ENCODE results near the gene PLXNC1.

Gene PLXNC1

DNA sequence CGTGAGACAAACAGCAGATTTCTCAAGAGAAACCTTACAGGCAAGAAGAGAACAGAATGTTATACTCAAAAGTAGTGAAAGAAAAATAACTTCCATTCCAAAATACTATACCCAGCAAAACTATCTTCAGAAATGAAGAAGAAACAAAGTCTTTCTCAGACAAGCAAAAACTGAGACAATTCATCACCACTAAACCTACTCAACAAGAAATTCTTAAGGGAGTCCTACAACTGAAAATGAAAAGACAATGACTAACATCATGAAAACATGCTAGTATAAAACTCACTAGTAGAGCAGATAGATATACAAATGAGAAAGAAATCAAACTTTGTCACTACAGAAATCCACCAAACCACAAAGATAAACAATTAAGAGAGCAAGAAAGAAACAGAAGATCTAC is 204.8 kb downstream of the PLXNC1 start:
- Histone ChIP-seq H3K9me3 (replicated peaks; ENCODE audit: insufficient read depth, low read length) (no peaks in the 10 kb centered on the region), H3K9ac (ENCODE audit: low read length) (no peak overlapping the region), H3F3A (ENCODE audit: insufficient read depth, low read length) (no peaks in the 10 kb centered on the region), H2AFZ (ENCODE audit: low read length) (no peak overlapping the region), H3K36me3 (replicated peaks; ENCODE audit: insufficient read depth, low read length) (no peaks in the 10 kb centered on the region), H3K4me1 (ENCODE audit: low read length) (no peaks in the 10 kb centered on the region), H3K27me3 (replicated peaks; ENCODE audit: insufficient read depth, low read length) (no peaks in the 10 kb centered on the region), H3K4me2 (ENCODE audit: low read depth, low read length) (no peak overlapping the region), H3K9me2 (replicated peaks; ENCODE audit: insufficient read depth, low read length) (no peaks in the 10 kb centered on the region), H3K27ac (ENCODE audit: low read length) (no peak overlapping the region), H3K79me2 (ENCODE audit: low read length) (no peaks in the 10 kb centered on the region), H4K20me1 (ENCODE audit: insufficient read depth, low read length) (no peaks in the 10 kb centered on the region), H3K4me3 (ENCODE audit: low read length) (no peak overlapping the region)
- TF ChIP-seq EZH2 (optimal IDR thresholded peaks at IDR 0.05; ENCODE audit: low read depth, low read length) (no peak), EZH2phosphoT487 (IDR thresholded peaks at IDR 0.05; ENCODE audit: low read length) (no peak)
- TF ChIP-seq, protein P1, sequence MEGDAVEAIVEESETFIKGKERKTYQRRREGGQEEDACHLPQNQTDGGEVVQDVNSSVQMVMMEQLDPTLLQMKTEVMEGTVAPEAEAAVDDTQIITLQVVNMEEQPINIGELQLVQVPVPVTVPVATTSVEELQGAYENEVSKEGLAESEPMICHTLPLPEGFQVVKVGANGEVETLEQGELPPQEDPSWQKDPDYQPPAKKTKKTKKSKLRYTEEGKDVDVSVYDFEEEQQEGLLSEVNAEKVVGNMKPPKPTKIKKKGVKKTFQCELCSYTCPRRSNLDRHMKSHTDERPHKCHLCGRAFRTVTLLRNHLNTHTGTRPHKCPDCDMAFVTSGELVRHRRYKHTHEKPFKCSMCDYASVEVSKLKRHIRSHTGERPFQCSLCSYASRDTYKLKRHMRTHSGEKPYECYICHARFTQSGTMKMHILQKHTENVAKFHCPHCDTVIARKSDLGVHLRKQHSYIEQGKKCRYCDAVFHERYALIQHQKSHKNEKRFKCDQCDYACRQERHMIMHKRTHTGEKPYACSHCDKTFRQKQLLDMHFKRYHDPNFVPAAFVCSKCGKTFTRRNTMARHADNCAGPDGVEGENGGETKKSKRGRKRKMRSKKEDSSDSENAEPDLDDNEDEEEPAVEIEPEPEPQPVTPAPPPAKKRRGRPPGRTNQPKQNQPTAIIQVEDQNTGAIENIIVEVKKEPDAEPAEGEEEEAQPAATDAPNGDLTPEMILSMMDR (IDR thresholded peaks at IDR 0.05; ENCODE audit: low read length): no peak
- DNase-seq: no peak

Data from MM.1S (cell line).